ENCODE results near the gene CCDC82.

The CCDC82 gene

DNA sequence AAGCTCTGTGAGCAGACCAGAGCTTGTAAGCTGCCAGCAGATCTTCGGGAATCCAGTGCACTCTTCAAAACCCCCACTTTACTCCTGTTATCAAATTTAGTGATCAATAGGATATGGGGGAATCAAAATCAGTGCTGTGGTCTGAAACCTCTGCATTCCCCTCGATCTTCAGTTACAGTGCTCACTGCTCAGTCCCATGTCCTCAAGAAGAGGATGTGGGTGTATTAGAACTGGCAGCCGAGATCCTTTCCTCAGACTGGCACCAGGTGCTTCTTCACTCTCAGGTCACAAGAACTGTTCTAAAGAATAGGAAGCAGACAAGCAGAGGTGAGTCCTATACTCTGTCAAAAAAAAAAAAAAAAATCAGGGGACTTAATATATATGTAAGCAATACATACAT lies 31.4 kb downstream of the CCDC82 start:
- DNase-seq, result no peak

DNA sequence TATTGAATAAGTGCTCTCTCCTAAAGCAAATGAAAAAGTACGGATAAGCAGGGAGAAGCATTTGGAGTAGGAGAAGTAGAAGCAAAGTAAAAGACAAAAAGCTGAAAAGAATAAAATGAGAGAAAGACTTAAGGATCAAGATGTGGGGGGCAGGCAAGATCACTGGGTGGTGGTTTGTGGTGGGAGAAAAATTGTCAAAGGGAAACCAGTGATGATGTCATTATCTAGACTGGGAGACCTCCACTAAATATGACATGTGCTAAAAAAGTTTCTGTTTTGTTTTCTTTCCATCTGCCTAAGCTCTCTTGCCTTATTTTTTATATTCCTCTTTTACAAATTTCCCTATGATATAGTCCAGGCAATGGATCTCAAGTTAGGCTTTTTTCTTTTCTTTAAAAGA lies 31.9 kb downstream of the CCDC82 start:
- no peak for DNase-seq

DNA sequence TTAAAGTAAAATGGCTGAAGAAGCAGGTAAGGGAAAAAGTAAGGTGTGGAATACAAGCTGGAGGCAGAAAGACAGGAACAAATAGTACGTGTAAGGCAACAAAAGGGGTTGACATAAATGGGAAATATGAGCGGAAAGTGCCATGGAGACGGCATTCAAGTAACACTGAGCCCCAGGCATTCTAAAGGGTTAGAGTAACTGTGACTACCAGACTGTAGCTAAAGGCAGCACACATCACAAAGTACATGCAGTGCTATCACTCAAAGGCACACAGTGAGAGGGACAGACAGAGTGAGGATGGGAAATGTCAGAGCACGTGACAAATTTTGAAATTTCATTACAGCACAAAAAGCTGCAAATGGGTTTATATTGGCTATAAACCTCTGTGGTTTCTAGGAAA lies 32.9 kb downstream of the CCDC82 start:
- no peak for DNase-seq

DNA sequence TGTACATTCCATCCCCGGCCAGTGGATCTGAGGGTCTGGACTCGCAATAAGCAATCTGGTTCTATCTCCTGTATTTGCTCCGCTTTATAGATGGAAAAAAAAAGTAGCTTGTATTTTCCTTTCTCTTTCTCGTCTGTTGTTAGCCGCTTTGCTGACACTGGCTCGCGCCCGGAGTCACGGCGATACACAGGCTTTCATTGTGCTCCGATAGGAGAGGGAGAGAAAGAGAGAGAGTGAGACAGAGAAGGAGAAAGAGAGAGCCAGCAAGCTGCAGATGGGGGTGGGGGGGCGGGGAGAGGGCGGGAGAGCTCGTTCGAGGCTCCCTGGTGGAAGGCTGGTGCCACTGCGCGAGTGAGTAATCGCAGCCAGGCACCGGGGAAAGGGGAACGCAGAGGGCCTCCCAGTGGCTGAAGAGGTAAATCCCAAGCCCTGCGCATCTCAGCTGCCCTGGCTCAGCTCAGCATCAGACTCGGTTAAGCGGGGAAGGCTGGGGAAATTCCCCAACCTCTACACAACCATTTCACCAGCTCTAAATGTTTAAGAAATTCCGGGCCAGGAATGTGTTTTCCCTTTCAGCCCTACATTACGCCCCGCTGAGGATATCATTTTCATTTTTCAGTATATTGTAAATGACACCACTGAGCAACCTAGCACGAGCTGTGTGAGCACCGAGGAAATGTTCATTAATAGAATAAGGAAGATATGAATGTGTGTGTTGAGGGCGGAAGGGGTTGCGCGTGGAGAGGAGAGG lies 46.6 kb downstream of the CCDC82 start, which contains the start of gene MAML2:
Gene MAML2, minus strand, starts transcription at position 235 of the 751 bp plus-strand sequence. CDS start 1,300 bp downstream, outside the sequence.
- peak; percentile 89 for DNase-seq

DNA sequence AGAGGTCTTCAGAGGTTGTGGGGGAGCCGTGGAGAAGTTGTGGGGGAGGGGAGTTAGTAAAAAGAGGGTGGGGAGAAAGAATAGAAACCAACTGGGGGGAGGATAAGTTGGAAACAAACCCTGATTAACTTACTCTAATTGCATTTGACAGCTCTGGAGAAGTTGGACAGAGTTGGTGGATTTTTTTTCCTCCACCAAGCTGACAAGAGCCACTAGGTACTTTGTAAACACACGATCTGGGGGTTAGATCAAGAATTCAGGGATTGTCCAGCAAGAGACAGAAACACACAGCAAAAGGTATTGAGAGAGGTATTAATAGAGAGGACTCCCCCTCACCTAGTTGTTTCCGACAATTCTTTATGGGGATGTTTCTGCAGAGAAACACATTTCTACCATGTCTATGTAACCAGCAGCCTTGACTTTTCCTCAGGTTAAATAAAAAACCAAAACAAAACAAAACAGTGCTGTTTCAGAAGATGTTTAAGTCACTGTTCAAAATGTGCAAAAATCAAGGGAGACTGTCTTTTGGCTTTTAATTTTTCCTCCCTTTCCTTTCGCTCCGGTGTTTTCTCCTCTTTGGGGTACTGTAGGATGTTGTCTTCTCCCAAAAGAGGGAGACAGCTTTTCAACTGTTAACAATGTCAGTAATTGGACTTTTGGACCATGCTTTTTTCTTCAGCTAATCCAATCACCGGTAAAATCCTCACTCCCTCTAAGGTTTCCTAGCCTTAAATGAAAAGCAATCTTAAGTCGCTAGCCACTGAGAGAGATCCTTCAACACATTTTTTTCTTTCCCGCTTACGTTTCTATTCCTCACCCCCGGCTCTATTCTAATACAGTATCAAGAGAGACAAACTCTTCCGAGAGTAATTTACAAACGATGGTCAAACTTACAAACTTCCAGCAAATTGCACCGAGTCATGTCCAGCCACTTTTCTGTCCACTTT lies 47.4 kb downstream of the CCDC82 start:
- no peak for DNase-seq

DNA sequence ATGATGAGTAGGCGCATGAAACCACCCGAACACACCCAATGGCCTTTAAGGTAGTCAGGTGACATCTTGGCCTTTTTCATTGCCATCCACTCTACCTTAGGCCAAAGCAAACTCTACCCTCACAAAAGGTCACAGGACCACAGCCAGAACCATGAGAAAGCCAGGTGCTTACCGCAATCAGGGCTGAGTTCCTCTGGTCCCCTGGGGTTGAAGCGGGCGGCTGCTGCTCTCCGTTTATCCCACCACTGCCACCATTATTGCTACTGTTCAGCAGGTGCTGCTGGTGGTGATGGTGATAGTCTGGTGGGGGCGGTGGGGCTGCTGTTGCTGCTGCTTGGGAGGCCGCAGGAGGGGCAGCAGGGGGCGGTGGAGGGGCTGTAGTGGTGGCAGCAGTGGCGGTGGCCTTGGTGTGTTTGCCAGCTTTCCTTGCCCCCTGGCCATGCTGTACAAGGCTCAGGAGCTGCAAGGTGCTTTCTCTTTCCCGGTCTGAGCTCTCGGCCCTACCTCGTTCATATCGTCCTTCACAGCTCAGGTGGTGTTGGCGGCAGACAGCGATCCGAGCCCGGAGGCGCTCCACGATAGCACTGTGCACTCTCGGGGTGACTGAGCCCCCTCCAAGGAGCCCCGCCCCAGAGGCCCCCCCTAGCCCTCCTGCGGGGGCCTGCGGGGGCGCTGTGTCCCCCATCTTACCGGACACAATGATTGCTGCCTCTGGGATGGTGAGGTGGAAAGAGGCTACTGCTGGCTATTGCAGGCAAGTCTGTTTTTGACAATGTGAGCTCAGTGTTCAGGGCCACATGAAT lies 48.3 kb downstream of the CCDC82 start:
- DNase-seq, result peak; percentile 44

GRCh38 chr11:96340555-96340885 lies 49.2 kb downstream of the CCDC82 start:
- DNase-seq, result no peak

GRCh38 chr11:96339706-96340554 lies 49.8 kb downstream of the CCDC82 start:
- no peak for DNase-seq

DNA sequence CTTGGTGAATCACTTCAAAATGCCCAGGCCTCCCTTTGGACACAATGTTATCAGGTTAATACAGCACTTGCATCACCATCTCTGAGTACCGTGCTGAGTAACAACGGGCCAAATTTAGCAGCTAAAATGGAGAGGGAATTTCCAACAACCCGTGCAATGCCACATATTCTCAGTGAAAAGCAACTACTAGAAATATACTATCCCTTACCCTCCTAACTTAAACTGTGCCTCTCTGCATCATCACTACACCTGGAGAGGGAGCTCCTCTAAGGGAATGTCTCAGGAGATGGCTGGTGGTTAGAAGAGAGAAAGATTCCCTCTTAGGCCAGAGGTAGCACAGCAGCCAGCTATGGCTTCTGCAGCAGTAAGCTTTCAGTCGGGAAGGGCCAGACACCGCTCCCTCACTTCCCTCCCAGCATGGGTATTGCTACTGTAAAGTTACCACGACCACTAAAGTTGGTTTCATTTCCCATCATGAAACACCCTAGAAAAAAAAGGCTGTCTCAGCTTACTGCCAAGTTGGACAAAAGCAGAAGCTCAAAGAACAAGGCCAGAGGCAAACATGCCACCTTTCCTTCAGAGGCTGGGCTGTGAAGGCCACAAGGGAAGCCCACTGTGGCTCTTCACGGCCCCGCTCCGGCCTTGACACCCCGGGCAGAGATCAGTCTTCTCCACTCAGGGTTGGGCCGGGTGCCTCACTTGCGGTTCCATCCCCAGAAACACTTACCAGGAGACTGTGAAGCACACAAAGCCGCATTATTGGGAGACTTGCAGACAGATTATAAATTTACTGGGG lies 50.6 kb downstream of the CCDC82 start:
- no peak for DNase-seq

GRCh38 chr11:96337541-96338431 lies 51.9 kb downstream of the CCDC82 start:
- no peak for DNase-seq

- DNase-seq, result peak; percentile 31
Measured at GRCh38 chr11:96335388-96335787, 54.3 kb downstream of the CCDC82 start.

- DNase-seq, result no peak
Measured at GRCh38 chr11:96334219-96334618, 55.5 kb downstream of the CCDC82 start.

DNA sequence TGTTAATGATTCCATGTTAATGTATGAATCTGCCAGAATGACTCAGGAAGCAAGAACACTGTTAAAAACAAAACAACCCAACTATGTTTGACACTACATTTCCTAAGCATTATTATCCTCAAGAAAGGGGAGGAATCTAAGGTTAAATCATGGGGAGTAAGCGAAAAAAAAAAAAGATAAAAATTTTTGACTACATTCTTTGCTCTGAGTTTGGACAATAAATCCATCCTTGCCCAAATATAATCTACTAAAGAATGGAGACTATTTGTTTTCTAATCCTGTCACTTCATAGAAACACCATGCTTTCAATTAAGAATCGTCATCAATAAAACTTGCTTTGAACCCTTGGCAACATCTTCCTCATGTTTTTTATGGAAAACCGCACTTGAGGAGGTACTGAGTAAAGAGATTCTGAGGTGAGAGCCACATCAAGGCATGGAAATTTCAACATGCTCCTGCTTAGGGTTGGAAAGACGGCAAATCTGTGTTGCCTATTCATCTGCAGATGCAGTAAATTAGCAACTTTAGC lies 56.5 kb downstream of the CCDC82 start:
- no peak for DNase-seq

GRCh38 chr11:96332126-96332771 lies 57.5 kb downstream of the CCDC82 start:
- DNase-seq, result no peak

- DNase-seq, result no peak
Measured at GRCh38 chr11:96331699-96332116, 58.0 kb downstream of the CCDC82 start.

- no peak for DNase-seq
Measured at GRCh38 chr11:96330511-96330859, 59.2 kb downstream of the CCDC82 start.

DNA sequence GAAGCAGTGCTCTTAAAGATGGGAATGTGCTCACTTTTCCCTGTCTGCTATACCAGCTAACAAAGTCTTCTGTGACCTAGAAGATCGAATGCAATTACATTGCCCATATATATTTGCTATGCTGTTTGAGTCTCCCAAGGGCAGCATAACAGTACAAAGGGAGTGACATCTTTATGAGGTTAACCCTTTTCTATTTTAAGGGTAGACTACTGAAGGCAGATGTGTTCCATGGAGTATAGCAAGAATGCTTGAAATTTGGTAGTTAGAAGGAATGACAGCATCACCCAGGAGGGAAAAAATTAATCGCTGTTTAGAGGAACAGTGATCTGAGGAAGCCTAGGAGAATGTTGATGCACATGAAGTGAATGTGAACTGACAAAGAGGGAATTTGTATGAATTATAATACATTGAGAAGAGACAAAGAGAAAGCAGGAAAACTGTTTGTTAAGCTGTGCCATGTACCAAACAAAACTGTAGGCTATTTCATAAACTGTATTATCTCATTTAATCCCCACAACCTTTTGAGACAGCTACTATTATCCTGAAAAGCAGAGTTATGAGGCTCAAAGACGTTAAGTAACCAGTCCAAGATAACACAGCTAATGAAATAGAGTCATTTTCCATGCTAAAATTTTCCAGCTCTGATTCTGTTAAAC lies 59.7 kb downstream of the CCDC82 start:
- DNase-seq, result no peak

DNA sequence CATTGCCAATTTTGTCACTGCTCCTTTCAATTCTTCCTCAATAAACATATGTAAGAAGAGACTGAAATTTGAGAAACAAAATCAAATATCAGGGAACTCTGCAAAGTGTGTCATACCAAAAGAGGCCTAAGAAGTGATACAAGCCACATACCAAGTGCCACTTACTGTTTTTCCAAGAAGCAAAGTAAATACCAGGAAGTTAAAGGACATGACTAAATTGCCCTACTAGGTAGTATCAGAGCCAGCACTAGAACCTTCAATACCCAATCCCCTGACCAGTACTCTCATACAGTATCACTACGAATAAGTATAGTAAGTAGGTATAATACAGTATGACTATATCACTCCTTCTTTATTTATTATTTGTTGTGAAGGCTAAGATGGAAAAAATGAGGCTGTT lies 60.3 kb downstream of the CCDC82 start:
- DNase-seq, result no peak

Measured in DMS79 (cell line).